ENCODE data around the gene BRINP1.

- TF ChIP-seq HDAC2 (IDR thresholded peaks at IDR 0.05; ENCODE audit: borderline replicate concordance in 1 of 2, low read depth in 2 of 2, low read length in 2 of 2) = 0 out of 4 replicates have a peak, but pooled peaks of 1 of the 2 experiments have one; percentile 44
- no peak for TF ChIP-seq CHD2 (IDR thresholded peaks at IDR 0.05; ENCODE audit: low read length)
- TF ChIP-seq MAX (IDR thresholded peaks at IDR 0.05) = no peak
- no peak for TF ChIP-seq YY1 (IDR thresholded peaks at IDR 0.05; ENCODE audit: low read depth, low read length)
- no peak for TF ChIP-seq POLR2AphosphoS5 (IDR thresholded peaks at IDR 0.05; ENCODE audit: low read depth, low read length)
- no peak for TF ChIP-seq CTCF (IDR thresholded peaks at IDR 0.05; ENCODE audit: control extremely low read depth in 1 of 3, insufficient read depth in 1 of 3, low read depth in 1 of 3, low read length in 3 of 3)
- no peak for TF ChIP-seq EZH2 (IDR thresholded peaks at IDR 0.05; ENCODE audit: low read depth, low read length, severe bottlenecking)
- TF ChIP-seq CEBPB (IDR thresholded peaks at IDR 0.05; ENCODE audit: low read depth, low read length) = no peak
- TF ChIP-seq POLR2A (IDR thresholded peaks at IDR 0.05; ENCODE audit: control extremely low read depth in 1 of 2, low read depth in 2 of 2, low read length in 2 of 2) = no peak
- TF ChIP-seq USF2 (IDR thresholded peaks at IDR 0.05; ENCODE audit: low read length) = no peak
- TF ChIP-seq SAP30 (IDR thresholded peaks at IDR 0.05; ENCODE audit: insufficient read depth, insufficient replicate concordance, low read length) = peak; percentile 43
- no peak for TF ChIP-seq EP300 (IDR thresholded peaks at IDR 0.05; ENCODE audit: borderline replicate concordance in 1 of 2, low read depth in 2 of 2, low read length in 2 of 2)
- no peak for TF ChIP-seq FOSL1 (IDR thresholded peaks at IDR 0.05; ENCODE audit: insufficient read depth, low read depth, low read length)
- TF ChIP-seq TEAD4 (IDR thresholded peaks at IDR 0.05; ENCODE audit: low read depth, low read length) = peak; percentile 73
Observed at GRCh38 chr9:119370816-119371215, 1.6 kb upstream of the BRINP1 start.
